GM18868 (cell line): ENCODE results near the gene CCNYL1.

Source experiments
- ATAC-seq: cut with Tn5 transposase; IDR thresholded peaks from one replicate; pipeline ENCODE4 v1.9.1; 2021; ENCODE audit warnings: mild to moderate bottlenecking, moderate library complexity; ENCODE audit not compliant: unreplicated experiment

The CCNYL1 gene

GRCh38 chr2:207787017-207787416, 75.6 kb downstream of the CCNYL1 start:
- no peak for ATAC-seq

GRCh38 chr2:207787800-207788199, 76.4 kb downstream of the CCNYL1 start:
- no peak for ATAC-seq

- no peak for ATAC-seq
These were observed 79.5 kb downstream of the CCNYL1 start for GRCh38 chr2:207790898-207791297.

DNA sequence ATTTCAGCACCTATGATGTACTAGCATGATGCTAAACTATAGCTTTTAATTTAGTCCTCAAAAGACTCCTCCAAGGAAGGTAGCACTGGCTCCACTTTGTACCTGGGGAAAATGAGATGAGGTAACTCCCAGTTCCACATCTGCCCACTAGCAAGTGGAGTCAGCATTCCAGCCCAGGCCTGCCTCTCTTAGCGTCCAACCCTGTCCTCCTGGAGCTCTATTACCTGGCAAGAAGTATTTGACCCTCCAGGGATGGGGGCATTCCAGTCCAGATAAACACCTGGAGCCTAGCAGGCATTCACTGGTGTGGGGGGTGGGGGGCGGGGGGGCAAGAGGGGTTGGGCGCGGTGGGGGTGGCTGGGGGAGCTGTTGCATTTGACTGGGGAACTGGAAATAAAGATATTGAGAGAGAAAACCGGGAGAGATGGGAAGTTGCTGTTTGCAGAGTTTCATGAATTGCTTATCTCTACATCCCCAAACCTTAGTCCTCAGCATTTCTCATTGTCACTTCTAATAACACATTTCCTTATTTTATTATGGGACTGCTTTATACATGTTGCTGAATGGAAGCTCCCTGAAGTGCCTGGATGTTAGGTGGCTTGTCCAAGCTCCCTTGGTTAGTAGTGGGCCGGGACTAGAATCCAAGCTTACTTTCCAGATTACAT, 80.3 kb downstream of the CCNYL1 start:
- no peak for ATAC-seq

- ATAC-seq: peak; percentile 64
These were observed 80.9 kb downstream of the CCNYL1 start for GRCh38 chr2:207792244-207792785.

GRCh38 chr2:207796585-207797350, 85.3 kb downstream of the CCNYL1 start:
- ATAC-seq: no peak

- ATAC-seq: no peak
These were observed 89.8 kb downstream of the CCNYL1 start for GRCh38 chr2:207801259-207801658.

- no peak for ATAC-seq
These were observed 91.2 kb downstream of the CCNYL1 start for GRCh38 chr2:207802650-207803049.
